Measurements from ENCODE around the gene ZBTB42. TPM values are rescaled to one million over a fixed set of nuclear protein-coding genes. Genes with fewer than 3 reads are reported as not detected.

The ZBTB42 gene
- total and polyA plus RNA-seq, 2 of the 13 experiments (the other 11 are each of a cell fraction or from before 2014, with no cell fraction given), result 2.8 to 4.2 TPM

DNA sequence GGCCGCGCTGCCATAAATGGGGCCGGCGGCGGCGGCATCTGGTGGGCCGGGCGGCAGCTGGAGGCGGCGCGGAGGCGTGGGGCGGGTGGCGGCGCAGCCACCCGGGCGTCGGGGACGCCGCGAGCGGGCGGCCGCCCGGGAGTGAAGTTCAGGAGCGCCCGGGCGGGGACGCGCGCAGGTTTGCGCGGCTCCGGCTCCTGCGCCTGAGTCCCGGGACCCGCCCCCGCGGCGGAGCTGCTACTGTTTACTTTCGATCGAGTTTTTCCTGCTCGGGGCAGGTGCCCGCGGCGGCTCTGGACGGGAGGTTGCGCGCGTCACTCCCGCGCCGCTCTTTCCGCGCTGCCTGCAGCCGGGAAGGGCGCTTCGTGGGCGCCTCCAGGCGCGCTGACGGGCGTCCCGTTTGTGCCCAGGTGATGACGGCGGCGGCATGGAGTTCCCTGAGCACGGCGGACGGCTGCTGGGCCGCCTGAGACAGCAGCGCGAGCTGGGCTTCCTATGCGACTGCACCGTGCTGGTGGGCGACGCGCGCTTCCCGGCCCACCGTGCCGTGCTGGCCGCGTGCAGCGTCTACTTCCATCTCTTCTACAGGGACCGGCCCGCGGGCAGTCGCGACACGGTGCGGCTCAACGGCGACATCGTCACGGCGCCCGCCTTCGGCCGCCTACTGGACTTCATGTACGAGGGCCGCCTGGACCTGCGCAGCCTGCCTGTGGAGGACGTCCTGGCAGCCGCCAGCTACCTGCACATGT is at the start of gene ZBTB42 (continued):
- TF ChIP-seq NPAS2 (CRISPR knock-in tag; IDR thresholded peaks at IDR 0.05; ENCODE audit: borderline replicate concordance) (no peak), JARID2 (CRISPR knock-in tag; IDR thresholded peaks at IDR 0.05; ENCODE audit: insufficient replicate concordance) (no peak), ZNF235 (CRISPR knock-in tag; IDR thresholded peaks at IDR 0.05; ENCODE audit: borderline replicate concordance) (peak; percentile 54; the same call in 1 of the 2 replicates), RCOR2 (CRISPR knock-in tag; IDR thresholded peaks at IDR 0.05) (no peak), NFATC3 (CRISPR knock-in tag; IDR thresholded peaks at IDR 0.05) (no peak), YEATS4 (CRISPR knock-in tag; IDR thresholded peaks at IDR 0.05; ENCODE audit: borderline replicate concordance) (peak; percentile 52; the same call in 1 of the 2 replicates), ZNF879 (CRISPR knock-in tag; IDR thresholded peaks at IDR 0.05) (no peak), HOXA5 (CRISPR knock-in tag; IDR thresholded peaks at IDR 0.05) (0 out of 2 replicates have a peak, but pooled peaks have one; percentile 34), ZNF546 (CRISPR knock-in tag; conservative IDR thresholded peaks at IDR 0.05) (no peak; the same call in 1 of the 2 replicates), ZBTB7B (CRISPR knock-in tag; IDR thresholded peaks at IDR 0.05) (no peak; the same call in 1 of the 2 replicates), ZNF33A (CRISPR knock-in tag; IDR thresholded peaks at IDR 0.05; ENCODE audit: borderline replicate concordance) (no peak), HDAC1 (CRISPR knock-in tag; IDR thresholded peaks at IDR 0.05) (peak; percentile 50), ZBTB42 (CRISPR knock-in tag; IDR thresholded peaks at IDR 0.05) (no peak), NR1H2 (CRISPR knock-in tag; IDR thresholded peaks at IDR 0.05; ENCODE audit: borderline replicate concordance, low read depth) (no peak), PRMT3 (CRISPR knock-in tag; IDR thresholded peaks at IDR 0.05; ENCODE audit: borderline replicate concordance, low read depth) (no peak), ZNF746 (CRISPR knock-in tag; IDR thresholded peaks at IDR 0.05) (no peak; the same call in 1 of the 2 replicates), NFKB2 (CRISPR knock-in tag; IDR thresholded peaks at IDR 0.05; ENCODE audit: borderline replicate concordance) (no peak), NRL (CRISPR knock-in tag; IDR thresholded peaks at IDR 0.05; ENCODE audit: borderline replicate concordance) (0 out of 2 replicates have a peak, but pooled peaks have one; percentile 33), ATF1 (CRISPR knock-in tag; IDR thresholded peaks at IDR 0.05) (no peak), RFXAP (CRISPR knock-in tag; IDR thresholded peaks at IDR 0.05; ENCODE audit: borderline replicate concordance) (no peak), MEIS1 (CRISPR knock-in tag; IDR thresholded peaks at IDR 0.05; ENCODE audit: borderline replicate concordance) (no peak), KLF9 (CRISPR knock-in tag; IDR thresholded peaks at IDR 0.05; ENCODE audit: low read depth) (no peak), ZMYM4 (CRISPR knock-in tag; IDR thresholded peaks at IDR 0.05) (no peak)
- TF ChIP-seq, protein P1, sequence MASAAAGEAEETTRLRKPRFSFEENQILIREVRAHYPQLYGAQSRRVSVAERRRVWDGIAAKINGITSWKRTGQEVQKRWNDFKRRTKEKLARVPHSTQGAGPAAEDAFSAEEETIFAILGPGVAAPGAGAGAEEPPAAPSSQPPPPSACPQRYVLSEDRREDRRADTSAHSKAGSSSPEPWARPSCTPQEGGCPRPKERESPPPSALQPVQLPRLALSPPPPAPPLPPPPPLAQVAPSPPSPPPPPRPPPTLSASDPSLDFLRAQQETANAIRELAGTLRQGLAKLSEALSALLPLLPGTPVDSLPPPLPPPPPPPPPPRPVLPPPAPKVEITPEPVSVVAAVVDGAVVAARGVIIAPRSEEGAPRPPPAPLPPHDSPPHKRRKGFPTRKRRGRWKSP (CRISPR knock-in tag; IDR thresholded peaks at IDR 0.05), result peak; percentile 86; the same call in 1 of the 2 replicates
- TF ChIP-seq, protein P2, sequence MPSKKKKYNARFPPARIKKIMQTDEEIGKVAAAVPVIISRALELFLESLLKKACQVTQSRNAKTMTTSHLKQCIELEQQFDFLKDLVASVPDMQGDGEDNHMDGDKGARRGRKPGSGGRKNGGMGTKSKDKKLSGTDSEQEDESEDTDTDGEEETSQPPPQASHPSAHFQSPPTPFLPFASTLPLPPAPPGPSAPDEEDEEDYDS (CRISPR knock-in tag; IDR thresholded peaks at IDR 0.05), result peak; percentile 24; the same call in 1 of the 2 replicates
- TF ChIP-seq, protein P3, sequence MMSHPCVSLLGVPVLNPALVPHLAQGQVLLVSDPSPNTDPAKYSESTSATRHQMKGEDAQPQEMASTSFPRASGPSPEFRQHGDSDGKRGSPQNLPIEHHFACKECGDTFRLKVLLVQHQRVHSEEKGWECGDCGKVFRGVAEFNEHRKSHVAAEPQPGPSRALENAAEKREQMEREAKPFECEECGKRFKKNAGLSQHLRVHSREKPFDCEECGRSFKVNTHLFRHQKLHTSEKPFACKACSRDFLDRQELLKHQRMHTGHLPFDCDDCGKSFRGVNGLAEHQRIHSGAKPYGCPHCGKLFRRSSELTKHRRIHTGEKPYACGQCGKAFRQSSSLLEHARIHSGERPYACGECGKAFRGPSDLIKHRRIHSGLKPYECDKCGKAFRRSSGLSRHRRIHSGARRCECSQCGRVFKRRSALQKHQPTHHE (CRISPR knock-in tag; IDR thresholded peaks at IDR 0.05; ENCODE audit: borderline replicate concordance), result no peak
- TF ChIP-seq, protein P4, sequence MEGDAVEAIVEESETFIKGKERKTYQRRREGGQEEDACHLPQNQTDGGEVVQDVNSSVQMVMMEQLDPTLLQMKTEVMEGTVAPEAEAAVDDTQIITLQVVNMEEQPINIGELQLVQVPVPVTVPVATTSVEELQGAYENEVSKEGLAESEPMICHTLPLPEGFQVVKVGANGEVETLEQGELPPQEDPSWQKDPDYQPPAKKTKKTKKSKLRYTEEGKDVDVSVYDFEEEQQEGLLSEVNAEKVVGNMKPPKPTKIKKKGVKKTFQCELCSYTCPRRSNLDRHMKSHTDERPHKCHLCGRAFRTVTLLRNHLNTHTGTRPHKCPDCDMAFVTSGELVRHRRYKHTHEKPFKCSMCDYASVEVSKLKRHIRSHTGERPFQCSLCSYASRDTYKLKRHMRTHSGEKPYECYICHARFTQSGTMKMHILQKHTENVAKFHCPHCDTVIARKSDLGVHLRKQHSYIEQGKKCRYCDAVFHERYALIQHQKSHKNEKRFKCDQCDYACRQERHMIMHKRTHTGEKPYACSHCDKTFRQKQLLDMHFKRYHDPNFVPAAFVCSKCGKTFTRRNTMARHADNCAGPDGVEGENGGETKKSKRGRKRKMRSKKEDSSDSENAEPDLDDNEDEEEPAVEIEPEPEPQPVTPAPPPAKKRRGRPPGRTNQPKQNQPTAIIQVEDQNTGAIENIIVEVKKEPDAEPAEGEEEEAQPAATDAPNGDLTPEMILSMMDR (CRISPR knock-in tag; IDR thresholded peaks at IDR 0.05), result no peak

Data from HepG2 (cell line).